ENCODE results near the gene SEMA5B. TPM values are rescaled to one million over a fixed set of nuclear protein-coding genes. Genes with fewer than 3 reads are reported as not detected.

SEMA5B gene
- total RNA-seq, 1 experiment from 2014 or later, result 9.4 TPM

- WGBS (ENCODE audit: extremely low coverage, insufficient read length, low lambda C conversion rate), result no CpG with 5 or more reads among the region's 6 CpGs
- H3K4ac ChIP-seq (ENCODE audit: low read depth, low read length), result no peak overlapping the region
- no peaks in the 10 kb centered on the region for H3K79me2 ChIP-seq (ENCODE audit: insufficient read depth, low read length)
- no peak overlapping the region for H3K9ac ChIP-seq (ENCODE audit: extremely low read depth, insufficient read length, low read length)
- no peak overlapping the region for H2AK5ac ChIP-seq (ENCODE audit: insufficient read length, low read length)
- H3K9me3 Mint-ChIP-seq, result peaks cover 0 to 3% of the 10 kb centered on the region in 2 experiments; a peak in 2 of 5 replicates
- no peak overlapping the region for H2BK20ac ChIP-seq (ENCODE audit: low read depth, low read length, poor library complexity, severe bottlenecking)
- H3K14ac ChIP-seq (ENCODE audit: insufficient read depth, low read length), result no peak overlapping the region
- H3T11ph ChIP-seq (ENCODE audit: low read length), result no peak overlapping the region
- no peak overlapping the region for H3K23ac ChIP-seq (ENCODE audit: insufficient read length, low read depth, low read length)
- no peak overlapping the region for H4K91ac ChIP-seq (ENCODE audit: insufficient read length, low read depth, low read length)
- H2AFZ ChIP-seq (ENCODE audit: low read length), result no peak overlapping the region
- H3K56ac ChIP-seq (ENCODE audit: insufficient read length, low read depth, low read length), result no peak overlapping the region
- peaks cover 41 to 42% of the 10 kb centered on the region in 2 experiments for H3K4me1 Mint-ChIP-seq
- no peak overlapping the region for H4K5ac ChIP-seq (ENCODE audit: insufficient read length, low read depth, low read length)
- H4K8ac ChIP-seq (replicated peaks; ENCODE audit: insufficient read length, low read depth, low read length), result no peak overlapping the region
- peaks cover 10% of the 10 kb centered on the region; the same call in 1 of the 2 replicates for H3K4me1 ChIP-seq (ENCODE audit: insufficient read depth, low read length)
- no peaks in the 10 kb centered on the region for H3K23me2 ChIP-seq (ENCODE audit: insufficient read length, low read depth, low read length, poor library complexity, severe bottlenecking)
- no peak overlapping the region for H3K4me2 ChIP-seq (ENCODE audit: insufficient read depth, insufficient read length, low read length)
- peaks cover 0 to 7% (median 0%) of the 10 kb centered on the region in 3 experiments; a peak in 4 of 7 replicates for H3K36me3 Mint-ChIP-seq (ENCODE audit: insufficient read depth in 1 of 3, low read depth in 3 of 3)
- H2BK120ac ChIP-seq (ENCODE audit: low read depth, low read length, poor library complexity, severe bottlenecking), result no peak overlapping the region
- H3K27ac ChIP-seq (ENCODE audit: insufficient read length, low read depth, low read length), result peak overlapping the region; percentile 26
- H3K18ac ChIP-seq (ENCODE audit: insufficient read length, low read depth, low read length), result no peak overlapping the region
- no peak for TF ChIP-seq CTCF (conservative IDR thresholded peaks at IDR 0.05)
- peak overlapping the region in 2 of 3 experiments; percentile 10 to 90; a peak in 3 of 7 replicates for H3K27ac Mint-ChIP-seq
- H3K9me3 ChIP-seq (ENCODE audit: control insufficient read depth, low read depth, low read length), result no peaks in the 10 kb centered on the region
- H2BK12ac ChIP-seq (ENCODE audit: insufficient read length, low read depth, low read length), result no peak overlapping the region
- no peaks in the 10 kb centered on the region for H3K27me3 ChIP-seq (ENCODE audit: insufficient read depth, low read length)
- no peaks in the 10 kb centered on the region for H3K79me1 ChIP-seq (ENCODE audit: insufficient read depth, low read depth, low read length, poor library complexity, severe bottlenecking)
- H3K4me3 Mint-ChIP-seq, result no peak overlapping the region
- H2BK5ac ChIP-seq (ENCODE audit: insufficient read length, low read length), result no peak overlapping the region
- DNase-seq, result peak; percentile 91
- no peaks in the 10 kb centered on the region; the same call in none of the 2 replicates for H3K27me3 Mint-ChIP-seq (ENCODE audit: low read depth)
- no peak overlapping the region for H2BK15ac ChIP-seq (ENCODE audit: low read depth, low read length)
- no peaks in the 10 kb centered on the region for H4K20me1 ChIP-seq (ENCODE audit: control insufficient read depth, insufficient read depth, insufficient read length)
These were observed 137.4 kb downstream of the SEMA5B start for GRCh38 chr3:122890077-122890719.

All from H9 (cell line).